Measurements from ENCODE around the gene SHC2.
"Not testable (repeated sequence)": the region's sequence is repeated elsewhere in the genome, so short reads cannot be mapped to it uniquely, and the experiment has no call there.

The SHC2 gene

GRCh38 chr19:450912-451481 lies 9.8 kb downstream of the SHC2 start:
- not testable (repeated sequence) for DNase-seq (ENCODE audit: extremely low read depth in 1 of 2, low read depth in 1 of 2)

- no peak for DNase-seq (ENCODE audit: extremely low read depth in 1 of 2, low read depth in 1 of 2)
Measured at GRCh38 chr19:449916-450315, 10.9 kb downstream of the SHC2 start.

- no peak for DNase-seq (ENCODE audit: extremely low read depth in 1 of 2, low read depth in 1 of 2)
Measured at GRCh38 chr19:447816-448560, 12.8 kb downstream of the SHC2 start.

GRCh38 chr19:447064-447426 lies 13.8 kb downstream of the SHC2 start:
- no peak for DNase-seq (ENCODE audit: extremely low read depth in 1 of 2, low read depth in 1 of 2)

GRCh38 chr19:444677-445210 lies 16.1 kb downstream of the SHC2 start:
- DNase-seq (ENCODE audit: extremely low read depth in 1 of 2, low read depth in 1 of 2) = no peak

GRCh38 chr19:443005-443404 lies 17.8 kb downstream of the SHC2 start:
- DNase-seq (ENCODE audit: extremely low read depth in 1 of 2, low read depth in 1 of 2) = no peak

GRCh38 chr19:442085-442484 lies 18.7 kb downstream of the SHC2 start:
- no peak for DNase-seq (ENCODE audit: extremely low read depth in 1 of 2, low read depth in 1 of 2)

- no peak for DNase-seq (ENCODE audit: extremely low read depth in 1 of 2, low read depth in 1 of 2)
Measured at GRCh38 chr19:441213-441836, 19.5 kb downstream of the SHC2 start.

- no peak for DNase-seq (ENCODE audit: extremely low read depth in 1 of 2, low read depth in 1 of 2)
Measured at GRCh38 chr19:440391-441212, 20.2 kb downstream of the SHC2 start.

- no peak for DNase-seq (ENCODE audit: extremely low read depth in 1 of 2, low read depth in 1 of 2)
Measured at GRCh38 chr19:439167-439900, 21.5 kb downstream of the SHC2 start.

GRCh38 chr19:438416-438958 lies 22.3 kb downstream of the SHC2 start:
- no peak for DNase-seq (ENCODE audit: extremely low read depth in 1 of 2, low read depth in 1 of 2)

GRCh38 chr19:437041-437440 lies 23.8 kb downstream of the SHC2 start:
- DNase-seq (ENCODE audit: extremely low read depth in 1 of 2, low read depth in 1 of 2) = no peak

- DNase-seq (ENCODE audit: extremely low read depth in 1 of 2, low read depth in 1 of 2) = no peak
Measured at GRCh38 chr19:436413-436950, 24.4 kb downstream of the SHC2 start.

GRCh38 chr19:435707-436412 lies 25.0 kb downstream of the SHC2 start:
- no peak for DNase-seq (ENCODE audit: extremely low read depth in 1 of 2, low read depth in 1 of 2)

GRCh38 chr19:435056-435706 lies 25.7 kb downstream of the SHC2 start:
- DNase-seq (ENCODE audit: extremely low read depth in 1 of 2, low read depth in 1 of 2) = no peak

GRCh38 chr19:434152-434960 lies 26.5 kb downstream of the SHC2 start:
- DNase-seq (ENCODE audit: extremely low read depth in 1 of 2, low read depth in 1 of 2) = no peak

GRCh38 chr19:430701-431100 lies 30.1 kb downstream of the SHC2 start:
- no peak for DNase-seq (ENCODE audit: extremely low read depth in 1 of 2, low read depth in 1 of 2)

GRCh38 chr19:428149-428548 lies 32.7 kb downstream of the SHC2 start:
- no peak for DNase-seq (ENCODE audit: extremely low read depth in 1 of 2, low read depth in 1 of 2)

Measured in activated CD8-positive, alpha-beta memory T cell treated with anti-CD3 and anti-CD28 coated beads for 1 hour (primary cell).